NCI-H2196 treated with DMSO at 0.1 percent for 48 hours (cell line): Measurements from ENCODE around the gene SNRNP200.

Source experiments
- DNase-seq: peaks from one replicate; lab custom pipeline; 2025; ENCODE audit not compliant: unreplicated experiment; lab: John Stamatoyannopoulos, UW

Gene SNRNP200

GRCh38 chr2:96251721-96252292 lies 53.5 kb downstream of the SNRNP200 start:
- DNase-seq = peak; percentile 71

GRCh38 chr2:96250188-96250587 lies 55.2 kb downstream of the SNRNP200 start:
- no peak for DNase-seq

- DNase-seq = no peak
These were observed 55.7 kb downstream of the SNRNP200 start for GRCh38 chr2:96249654-96250053.

GRCh38 chr2:96248624-96249023 lies 56.7 kb downstream of the SNRNP200 start:
- no peak for DNase-seq

- no peak for DNase-seq
These were observed 57.5 kb downstream of the SNRNP200 start for GRCh38 chr2:96247896-96248295.

- no peak for DNase-seq
These were observed 58.3 kb downstream of the SNRNP200 start for GRCh38 chr2:96247009-96247408.

GRCh38 chr2:96245609-96246390 lies 59.5 kb downstream of the SNRNP200 start:
- no peak for DNase-seq

GRCh38 chr2:96243843-96244242 lies 61.5 kb downstream of the SNRNP200 start:
- no peak for DNase-seq

- no peak for DNase-seq
These were observed 63.3 kb downstream of the SNRNP200 start for GRCh38 chr2:96241900-96242611.

GRCh38 chr2:96241227-96241626 lies 64.1 kb downstream of the SNRNP200 start:
- DNase-seq = no peak

- peak; percentile 68 for DNase-seq
These were observed 64.9 kb downstream of the SNRNP200 start for GRCh38 chr2:96240341-96241038.

GRCh38 chr2:96239745-96240264 lies 65.5 kb downstream of the SNRNP200 start:
- DNase-seq = no peak

- no peak for DNase-seq
These were observed 66.3 kb downstream of the SNRNP200 start for GRCh38 chr2:96239091-96239490.

GRCh38 chr2:96238266-96238665 lies 67.1 kb downstream of the SNRNP200 start:
- no peak for DNase-seq

GRCh38 chr2:96236882-96237281 lies 68.5 kb downstream of the SNRNP200 start:
- DNase-seq = no peak

- no peak for DNase-seq
These were observed 71.4 kb downstream of the SNRNP200 start for GRCh38 chr2:96233880-96234316.

- no peak for DNase-seq
These were observed 71.9 kb downstream of the SNRNP200 start for GRCh38 chr2:96233436-96233835.

GRCh38 chr2:96231316-96231715 lies 74.0 kb downstream of the SNRNP200 start:
- DNase-seq = no peak

- no peak for DNase-seq
These were observed 80.3 kb downstream of the SNRNP200 start for GRCh38 chr2:96225016-96225533.
